ENCODE results near the gene GALNT2. TPM values are rescaled to one million over a fixed set of nuclear protein-coding genes. Genes with fewer than 3 reads are reported as not detected.

The GALNT2 gene
- total and polyA plus RNA-seq, 2 donors: 28.7 to 55.0 TPM

- H3K27ac ChIP-seq (ENCODE audit: low read depth): no peak overlapping the region
- DNase-seq (ENCODE audit: extremely low spot score): no peak
- no peaks in the 10 kb centered on the region for H3K4me1 ChIP-seq (ENCODE audit: insufficient read depth)
- 85% methylated on average over 13 of the region's 13 CpGs for WGBS
- no peak overlapping the region for H3K4me3 ChIP-seq (ENCODE audit: low read depth, low read length)
- H3K36me3 ChIP-seq (ENCODE audit: insufficient read depth): no peaks in the 10 kb centered on the region
These were observed 56.5 kb downstream of the GALNT2 start for GRCh38 chr1:230123280-230124185.

GRCh38 chr1:230124186-230125128 is 57.4 kb downstream of the GALNT2 start:
- WGBS: 94% methylated on average over 9 of the region's 9 CpGs

GRCh38 chr1:230125141-230125540 is 58.1 kb downstream of the GALNT2 start:
- no peak for DNase-seq (ENCODE audit: extremely low spot score)
- Histone ChIP-seq H3K36me3 (ENCODE audit: insufficient read depth) (no peaks in the 10 kb centered on the region), H3K27ac (ENCODE audit: low read depth) (no peak overlapping the region), H3K4me1 (ENCODE audit: insufficient read depth) (no peaks in the 10 kb centered on the region), H3K4me3 (ENCODE audit: low read depth, low read length) (no peak overlapping the region)
- 79% methylated on average over 6 of the region's 6 CpGs for WGBS

More at GRCh38 chr1:230124186-230125128, 57.4 kb downstream of the GALNT2 start:
- Histone ChIP-seq H3K27ac (ENCODE audit: low read depth) (no peak overlapping the region), H3K4me1 (ENCODE audit: insufficient read depth) (no peaks in the 10 kb centered on the region), H3K36me3 (ENCODE audit: insufficient read depth) (no peaks in the 10 kb centered on the region), H3K4me3 (ENCODE audit: low read depth, low read length) (no peak overlapping the region)
- DNase-seq (ENCODE audit: extremely low spot score): no peak

GRCh38 chr1:230125640-230126528 is 58.8 kb downstream of the GALNT2 start:
- Histone ChIP-seq H3K36me3 (ENCODE audit: insufficient read depth) (no peaks in the 10 kb centered on the region), H3K27ac (ENCODE audit: low read depth) (no peak overlapping the region), H3K4me1 (ENCODE audit: insufficient read depth) (no peaks in the 10 kb centered on the region), H3K4me3 (ENCODE audit: low read depth, low read length) (no peak overlapping the region)
- WGBS: 87% methylated on average over 10 of the region's 10 CpGs
- DNase-seq (ENCODE audit: extremely low spot score): no peak

GRCh38 chr1:230126529-230127104 is 59.6 kb downstream of the GALNT2 start:
- H3K4me1 ChIP-seq (ENCODE audit: insufficient read depth): no peaks in the 10 kb centered on the region
- H3K4me3 ChIP-seq (ENCODE audit: low read depth, low read length): no peak overlapping the region
- no peaks in the 10 kb centered on the region for H3K36me3 ChIP-seq (ENCODE audit: insufficient read depth)
- no peak overlapping the region for H3K27ac ChIP-seq (ENCODE audit: low read depth)
- DNase-seq (ENCODE audit: extremely low spot score): no peak
- 84% methylated on average over 16 of the region's 16 CpGs for WGBS

GRCh38 chr1:230127105-230128054 is 60.3 kb downstream of the GALNT2 start:
- DNase-seq (ENCODE audit: extremely low spot score): no peak
- Histone ChIP-seq H3K4me3 (ENCODE audit: low read depth, low read length) (no peak overlapping the region), H3K36me3 (ENCODE audit: insufficient read depth) (no peaks in the 10 kb centered on the region), H3K27ac (ENCODE audit: low read depth) (no peak overlapping the region), H3K4me1 (ENCODE audit: insufficient read depth) (no peaks in the 10 kb centered on the region)
- 91% methylated on average over 25 of the region's 25 CpGs for WGBS

GRCh38 chr1:230128569-230129285 is 61.7 kb downstream of the GALNT2 start:
- WGBS: 71% methylated on average over 15 of the region's 15 CpGs
- Histone ChIP-seq H3K4me3 (ENCODE audit: low read depth, low read length) (no peak overlapping the region), H3K4me1 (ENCODE audit: insufficient read depth) (no peaks in the 10 kb centered on the region)

GRCh38 chr1:230129341-230129740 is 62.3 kb downstream of the GALNT2 start:
- no peak for DNase-seq (ENCODE audit: extremely low spot score)
- no peak overlapping the region for H3K27ac ChIP-seq (ENCODE audit: low read depth)
- H3K36me3 ChIP-seq (ENCODE audit: insufficient read depth): no peaks in the 10 kb centered on the region
- H3K4me1 ChIP-seq (ENCODE audit: insufficient read depth): no peaks in the 10 kb centered on the region
- H3K4me3 ChIP-seq (ENCODE audit: low read depth, low read length): no peak overlapping the region
- WGBS: 96% methylated on average over 4 of the region's 4 CpGs

More at GRCh38 chr1:230128569-230129285, 61.7 kb downstream of the GALNT2 start:
- no peak for DNase-seq (ENCODE audit: extremely low spot score)
- Histone ChIP-seq H3K36me3 (ENCODE audit: insufficient read depth) (no peaks in the 10 kb centered on the region), H3K27ac (ENCODE audit: low read depth) (no peak overlapping the region)

- no peak overlapping the region for H3K4me3 ChIP-seq (ENCODE audit: low read depth, low read length)
- DNase-seq (ENCODE audit: extremely low spot score): no peak
- H3K36me3 ChIP-seq (ENCODE audit: insufficient read depth): no peaks in the 10 kb centered on the region
- H3K4me1 ChIP-seq (ENCODE audit: insufficient read depth): no peaks in the 10 kb centered on the region
- WGBS: 89% methylated on average over 19 of the region's 19 CpGs
- no peak overlapping the region for H3K27ac ChIP-seq (ENCODE audit: low read depth)
These were observed 63.3 kb downstream of the GALNT2 start for GRCh38 chr1:230130172-230130944.

- no peak overlapping the region for H3K27ac ChIP-seq (ENCODE audit: low read depth)
- 89% methylated on average over 11 of the region's 11 CpGs for WGBS
- H3K4me3 ChIP-seq (ENCODE audit: low read depth, low read length): no peak overlapping the region
- no peaks in the 10 kb centered on the region for H3K36me3 ChIP-seq (ENCODE audit: insufficient read depth)
- no peaks in the 10 kb centered on the region for H3K4me1 ChIP-seq (ENCODE audit: insufficient read depth)
- DNase-seq (ENCODE audit: extremely low spot score): no peak
These were observed 64.4 kb downstream of the GALNT2 start for GRCh38 chr1:230131457-230131856.

GRCh38 chr1:230132758-230133157 is 65.7 kb downstream of the GALNT2 start:
- no peaks in the 10 kb centered on the region for H3K4me1 ChIP-seq (ENCODE audit: insufficient read depth)
- whole genome bisulfite sequencing: 67% methylated on average over 6 of the region's 6 CpGs
- DNase-seq (ENCODE audit: extremely low spot score): no peak
- no peak overlapping the region for H3K27ac ChIP-seq (ENCODE audit: low read depth)
- H3K36me3 ChIP-seq (ENCODE audit: insufficient read depth): no peaks in the 10 kb centered on the region
- H3K4me3 ChIP-seq (ENCODE audit: low read depth, low read length): no peak overlapping the region
